NOMO-1 treated with DMSO at 0.1 percent for 48 hours (cell line): ENCODE measurements around the gene ZNF785.

ENCODE experiments used
- DNase-seq: peaks from one replicate; lab custom pipeline; 2025; ENCODE audit not compliant: unreplicated experiment; lab: John Stamatoyannopoulos, UW

The ZNF785 gene

DNA sequence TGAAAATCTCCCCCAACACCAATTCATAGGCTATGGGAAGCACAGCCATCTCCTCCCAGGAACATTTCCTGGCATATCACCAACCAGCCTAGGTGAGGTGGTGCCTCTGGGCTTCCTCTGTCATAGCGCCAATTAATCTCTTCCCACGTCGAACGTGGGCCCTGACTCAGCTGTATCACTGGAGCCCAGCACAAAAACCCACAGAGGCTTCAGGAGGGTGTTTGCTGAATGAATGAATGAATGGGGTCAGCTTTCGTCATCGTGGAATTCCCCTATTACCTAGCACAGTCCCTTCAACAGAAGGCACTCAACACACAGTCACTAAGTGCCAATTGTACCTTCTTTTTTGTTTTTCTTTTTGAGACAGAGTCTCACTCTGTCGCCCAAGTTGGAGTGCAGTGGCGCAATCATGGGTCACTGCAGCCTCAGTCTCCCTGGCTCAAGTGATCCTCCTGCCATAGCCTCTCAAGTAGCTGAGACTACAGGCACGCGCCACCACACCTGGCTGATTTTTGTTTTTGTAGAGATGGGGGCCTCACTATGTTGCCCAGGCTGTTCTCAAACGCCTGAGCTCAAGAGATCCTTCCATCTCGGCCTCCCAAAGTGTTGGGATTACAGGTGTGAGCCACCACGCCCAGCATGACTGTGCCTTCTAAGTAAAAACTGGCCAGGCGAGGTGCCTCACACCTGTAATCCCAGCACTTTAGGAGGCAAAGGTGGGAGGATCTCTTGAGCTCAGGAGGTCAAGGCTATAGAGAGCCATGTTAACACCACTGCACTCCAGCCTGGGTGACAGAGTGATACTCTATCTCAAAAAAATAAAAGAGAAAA, 18.1 kb downstream of the ZNF785 start:
- no peak for DNase-seq

GRCh38 chr16:30566531-30566930, 19.0 kb downstream of the ZNF785 start:
- no peak for DNase-seq

DNA sequence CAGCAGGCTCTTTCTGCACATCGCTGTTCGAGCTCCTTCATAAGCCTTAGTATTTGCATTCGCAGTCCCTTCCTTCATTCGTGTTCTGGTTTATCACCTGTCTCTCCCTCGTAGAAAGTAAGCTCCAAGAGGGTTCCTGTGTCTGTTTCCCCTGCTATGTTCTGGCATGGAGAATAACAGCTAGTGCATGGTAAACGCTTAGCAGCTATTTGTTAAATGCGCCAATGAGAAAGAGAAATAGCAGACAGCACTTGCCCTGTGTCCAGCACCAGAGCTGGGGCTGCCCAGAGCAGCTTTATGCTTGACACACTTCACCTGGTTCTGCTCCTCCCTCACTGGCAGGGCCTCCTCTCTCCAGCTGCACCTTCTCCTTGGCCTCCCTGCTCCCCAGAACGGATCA, 19.5 kb downstream of the ZNF785 start:
- DNase-seq: no peak

- no peak for DNase-seq
Observed at GRCh38 chr16:30565526-30565925, 20.0 kb downstream of the ZNF785 start.

DNA sequence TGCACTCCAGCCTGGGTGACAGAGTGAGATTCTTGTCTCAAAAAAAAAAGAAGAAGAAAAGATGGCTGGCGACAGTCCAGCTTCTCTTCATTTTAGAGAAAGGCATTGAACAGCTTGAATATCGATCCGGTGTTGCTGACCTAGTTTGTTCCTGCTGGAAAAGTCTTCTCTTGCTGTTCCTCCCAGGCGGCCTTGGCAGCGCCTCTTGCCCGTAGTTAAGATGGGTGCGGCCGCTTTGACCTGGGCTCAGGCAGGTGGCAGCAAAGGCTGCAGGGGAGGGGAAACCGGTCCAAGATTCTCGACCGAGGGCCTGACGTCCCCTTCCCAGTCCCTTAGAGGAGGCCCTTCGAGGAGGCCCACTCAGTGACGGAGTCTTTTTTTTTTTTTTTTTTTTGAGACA, 23.5 kb downstream of the ZNF785 start:
- no peak for DNase-seq

DNA sequence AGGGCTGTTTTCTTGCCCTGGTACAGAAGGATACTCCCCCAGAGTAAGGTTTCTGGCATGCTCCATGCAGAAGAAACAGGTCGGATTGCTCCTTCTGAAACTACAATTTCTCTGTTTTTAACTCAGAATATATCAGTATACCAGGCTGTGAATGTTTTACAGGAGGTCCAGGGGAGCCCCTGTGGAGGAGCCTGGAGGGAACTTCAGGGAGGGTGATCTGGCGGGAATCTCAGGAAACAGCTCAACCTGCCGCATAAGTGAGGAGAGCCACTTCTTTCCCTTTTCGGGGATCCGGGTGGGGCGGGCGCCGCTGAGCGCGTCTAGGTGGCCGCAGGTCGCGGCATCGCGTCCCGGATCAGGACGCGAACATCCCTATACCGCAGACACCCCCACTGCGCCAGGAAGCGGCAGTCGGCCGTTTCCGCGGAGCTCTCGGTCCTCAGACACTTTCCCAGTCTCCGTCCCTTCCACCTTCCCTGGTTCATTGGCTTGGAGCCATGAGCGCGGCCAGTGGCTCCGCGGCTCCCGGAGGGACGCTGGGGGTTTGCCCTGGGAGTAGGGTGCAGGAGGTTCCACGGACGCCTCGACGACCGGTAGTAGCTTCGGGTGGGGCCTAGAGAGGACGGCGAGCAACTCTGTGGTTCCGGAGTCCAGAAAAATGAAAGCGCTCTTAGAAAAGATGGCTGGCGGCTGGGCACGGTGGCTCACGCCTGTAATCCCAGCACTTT, 24.2 kb downstream of the ZNF785 start:
- DNase-seq: no peak

- DNase-seq: peak; percentile 68
Observed at GRCh38 chr16:30559690-30560089, 25.8 kb downstream of the ZNF785 start.

- no peak for DNase-seq
Observed at GRCh38 chr16:30558789-30559377, 26.6 kb downstream of the ZNF785 start.

- peak; percentile 98 for DNase-seq
Observed at GRCh38 chr16:30557957-30558788, 27.3 kb downstream of the ZNF785 start, which contains the start of gene ZNF764. Gene ZNF764, minus strand, starts transcription at chr16:30558374. Its CDS starts 192 bp downstream, at chr16:30558182.

DNA sequence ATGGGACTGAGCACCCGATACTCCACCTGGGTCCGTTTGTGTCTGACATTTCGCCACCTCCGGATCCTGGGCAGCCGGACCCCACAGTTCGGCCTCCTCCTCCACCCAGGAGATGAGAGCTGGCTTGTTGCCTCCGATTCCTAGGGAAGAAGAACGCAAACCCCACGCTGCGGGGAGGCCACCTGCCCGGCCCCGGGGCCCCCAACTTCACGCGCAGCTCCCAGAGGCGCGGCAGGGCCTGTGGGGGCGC, 27.9 kb downstream of the ZNF785 start:
- no peak for DNase-seq

- no peak for DNase-seq
Observed at GRCh38 chr16:30556125-30556473, 29.4 kb downstream of the ZNF785 start.

- no peak for DNase-seq
Observed at GRCh38 chr16:30555315-30556124, 30.0 kb downstream of the ZNF785 start.

- no peak for DNase-seq
Observed at GRCh38 chr16:30554557-30555314, 30.8 kb downstream of the ZNF785 start.

DNA sequence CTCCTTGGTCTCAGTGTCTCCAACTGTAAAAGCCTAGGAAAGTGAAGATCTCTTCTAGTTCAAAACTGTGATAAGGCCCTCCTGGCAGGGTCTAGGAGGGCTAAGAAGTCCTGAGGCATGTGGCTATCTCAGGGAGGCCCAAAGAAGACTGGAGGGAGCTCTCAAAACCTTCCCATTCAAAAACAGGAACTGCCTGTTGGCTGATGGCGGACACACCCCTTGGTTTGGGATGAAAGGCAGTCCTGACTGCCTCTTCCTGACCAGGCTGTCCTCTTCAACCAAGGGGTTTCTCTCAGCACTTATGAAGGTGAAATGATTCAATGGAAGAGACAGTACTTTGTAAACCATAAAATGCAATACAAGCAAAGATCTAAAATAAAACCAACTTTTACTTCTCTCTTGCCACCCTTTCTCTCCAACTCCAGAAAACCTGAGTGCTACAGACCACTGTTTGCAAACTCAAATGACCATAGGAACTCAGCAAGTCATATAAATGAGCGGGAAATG, 32.1 kb downstream of the ZNF785 start:
- no peak for DNase-seq

- no peak for DNase-seq
Observed at GRCh38 chr16:30552956-30553355, 32.5 kb downstream of the ZNF785 start.

GRCh38 chr16:30551781-30552180, 33.7 kb downstream of the ZNF785 start:
- no peak for DNase-seq

DNA sequence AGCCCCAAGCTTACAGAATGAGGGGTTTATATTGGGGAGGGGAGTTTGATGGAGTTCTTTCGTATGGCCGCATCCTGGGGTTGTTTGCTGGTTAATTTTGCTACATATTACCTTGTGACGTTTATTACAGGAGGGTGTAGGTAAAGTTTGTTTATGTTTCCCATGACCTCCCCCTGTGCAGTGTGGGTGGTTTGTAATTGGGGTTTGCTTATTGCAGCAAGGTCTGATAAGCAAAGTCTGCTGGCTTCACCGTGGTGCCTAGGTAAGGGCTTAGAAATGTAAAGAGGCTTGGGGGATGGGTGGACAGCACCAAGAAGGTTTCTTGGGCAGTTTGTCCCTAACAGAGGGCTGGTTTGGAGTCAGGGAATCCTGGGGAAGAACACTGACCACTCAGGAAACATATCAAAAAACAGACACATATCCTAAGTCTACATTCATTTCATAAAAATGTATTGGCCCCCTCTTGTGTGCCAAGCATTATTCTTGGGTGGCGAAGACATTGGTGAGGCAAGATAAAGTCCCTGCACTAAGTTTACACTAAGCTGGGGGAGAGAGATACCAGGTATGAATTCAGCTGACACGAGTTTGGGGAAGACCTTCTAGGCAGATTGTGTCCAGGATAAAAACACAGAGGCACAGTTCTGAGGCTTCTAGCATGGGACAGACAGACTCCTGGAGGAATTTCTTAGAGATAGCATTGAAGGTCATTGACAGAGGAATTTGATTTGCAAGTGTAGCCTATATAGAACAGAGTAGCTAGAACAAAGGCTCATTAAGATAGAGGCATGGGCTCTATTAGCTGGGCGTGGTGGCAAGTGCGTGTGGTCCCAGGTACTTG, 36.9 kb downstream of the ZNF785 start:
- no peak for DNase-seq

DNA sequence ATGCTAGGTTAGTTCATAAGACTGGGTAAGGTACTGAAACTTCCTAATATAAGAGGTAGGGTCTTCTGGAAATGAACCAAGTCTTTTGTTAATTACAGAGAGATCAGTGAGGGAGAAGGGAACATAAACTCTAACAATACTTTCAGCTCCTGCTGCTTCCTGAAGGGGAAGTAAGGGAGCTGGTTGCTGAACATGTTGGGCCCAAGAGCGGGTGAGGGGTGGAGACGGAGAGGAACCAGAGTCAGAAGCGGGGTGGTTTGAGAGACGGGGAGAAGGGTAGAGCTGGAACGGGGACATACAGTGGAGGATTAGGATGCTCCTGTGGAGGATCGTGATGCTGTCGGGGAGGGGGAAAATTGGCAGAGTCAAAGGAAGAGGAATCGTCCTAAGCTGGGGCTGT, 39.4 kb downstream of the ZNF785 start:
- DNase-seq: peak; percentile 44

- DNase-seq: no peak
Observed at GRCh38 chr16:30543067-30543466, 42.4 kb downstream of the ZNF785 start.
